Measurements from ENCODE around the gene TICAM2. TPM values are rescaled to one million over a fixed set of nuclear protein-coding genes. Genes with fewer than 3 reads are reported as not detected.

The TICAM2 gene
- total and polyA plus RNA-seq, 2 of the 8 experiments (the other 6 are each of a cell fraction or from before 2014, with no cell fraction given), result 0.02 TPM; not detected in 1

DNA sequence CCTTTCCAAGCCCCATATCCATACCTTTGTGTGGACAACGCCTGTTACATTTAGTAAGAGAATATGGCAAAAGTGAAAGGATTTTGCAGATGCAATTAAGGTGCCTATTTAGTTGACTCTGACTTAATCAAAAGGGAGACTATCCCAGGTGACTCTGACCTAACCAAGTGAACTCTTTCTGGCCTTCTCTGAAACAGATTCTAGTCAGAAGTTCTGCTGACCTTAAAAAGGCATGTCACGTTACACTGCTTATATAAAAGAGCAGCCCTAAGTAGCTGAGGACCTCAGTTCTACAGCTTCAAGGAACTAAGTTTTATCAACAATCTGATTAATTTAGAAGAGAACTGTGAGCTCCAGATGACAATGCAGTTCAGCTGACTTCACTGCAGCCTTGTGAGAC, 5.7 kb upstream of the TICAM2 start (continued):
- no peak for TF ChIP-seq SIX5 (IDR thresholded peaks at IDR 0.05; ENCODE audit: low read depth, low read length)

Data from H1 (cell line).